HepG2 (cell line): Measurements from ENCODE around the gene YWHAE. TPM values are rescaled to one million over a fixed set of nuclear protein-coding genes. Genes with fewer than 3 reads are reported as not detected.
"Not testable (repeated sequence)": the region's sequence is repeated elsewhere in the genome, so short reads cannot be mapped to it uniquely, and the experiment has no call there.

Experiments
- ATAC-seq: fragments of 200-7000 bp; cut with Tn5 transposase; 3 replicates; pipeline ENCODE4 v1.9.1; 2020; ENCODE audit warnings: mild to moderate bottlenecking, moderate library complexity
- BruUV-seq: library from RNA; stranded (reverse); fragments of 400-500 nt; replicated peaks from 2 replicates; lab custom pipeline; 2021; lab: Mats Ljungman, UMichigan
- CTCF ChIA-PET: fragments of 300-600 bp; formaldehyde crosslinking; extraction: SDS; loops from one replicate; lab custom pipeline; 2021; ENCODE audit warnings: low total read pairs, inconsistent platforms, low intra/inter-chr PET ratio; lab: Yijun Ruan, JAX
- POLR2A ChIA-PET: fragments of 350-600 bp; sonication (Branson Sonifier 250); formaldehyde crosslinking; loops from one replicate; lab custom pipeline; 2020; ENCODE audit warnings: antibody characterized with exemption, inconsistent platforms; lab: Yijun Ruan, JAX
- DNase-seq: peaks from one replicate; pipeline ENCODE4 v3.0.0-alpha.2; 2015; ENCODE audit warnings: low spot score
- FAIRE-seq: peaks from 3 replicates; lab custom pipeline; 2011; peaks lifted over from hg19 to GRCh38; lab: Jason Lieb, UNC
- H2AFZ ChIP-seq: one replicate; pipeline ENCODE4 v1.6.1; 2011; ENCODE audit warnings: low read length, inconsistent platforms
- H3K27ac ChIP-seq: fragments of 300-600 bp; 3 replicates; pipeline ENCODE4 v1.8.0; 2011; ENCODE audit warnings: mixed run types, mild to moderate bottlenecking, mixed read lengths, low read length, inconsistent platforms; ENCODE audit not compliant: insufficient read depth; ENCODE audit errors: extremely low read length
- H3K27me3 ChIP-seq, 2 experiments: fragments of 200-600 bp in 1 of 2; 2 replicates in 1 of 2; 3 replicates in 1 of 2; pipeline versions ENCODE4 v1.6.0 to v1.8.0; 2011; ENCODE audit warnings: low read length in 2 of 2, mild to moderate bottlenecking in 2 of 2, moderate library complexity in 2 of 2, inconsistent platforms in 1 of 2; ENCODE audit not compliant: insufficient read depth in 2 of 2, control insufficient read depth in 1 of 2
- H3K36me3 ChIP-seq, 2 experiments: fragments of 200-600 bp in 1 of 2; replicated peaks in 1 of 2; 2 replicates in 1 of 2; 3 replicates in 1 of 2; pipeline versions ENCODE4 v1.5.1 to v1.8.0; 2011; ENCODE audit warnings: low read length in 2 of 2, inconsistent platforms in 1 of 2; ENCODE audit not compliant: insufficient read depth in 2 of 2, control insufficient read depth in 1 of 2
- H3K4me1 ChIP-seq: 2 replicates; pipeline ENCODE4 v1.5.1; 2012; ENCODE audit warnings: low read length, inconsistent platforms; ENCODE audit not compliant: insufficient read depth
- H3K4me2 ChIP-seq: 2 replicates; pipeline ENCODE4 v1.6.0; 2011; ENCODE audit warnings: low read depth, low read length, inconsistent platforms
- H3K4me3 ChIP-seq, 3 experiments: fragments of 200-600 bp in 1 of 3; sonication (generic), shearing (Covaris generic) in 1 of 3; replicated peaks in 1 of 3; 2 replicates each; pipeline ENCODE4 v1.5.1; 2011 to 2016; ENCODE audit warnings: low read length in 3 of 3, inconsistent platforms in 2 of 3, low read depth in 2 of 3, mild to moderate bottlenecking in 2 of 3, control low read depth in 1 of 3, mixed read lengths in 1 of 3; ENCODE audit not compliant: insufficient read depth in 1 of 3
- H3K79me2 ChIP-seq: one replicate; pipeline ENCODE4 v1.6.1; 2011; ENCODE audit warnings: low read length, inconsistent platforms; ENCODE audit not compliant: insufficient read depth
- H3K9ac ChIP-seq: 2 replicates; pipeline ENCODE4 v1.6.0; 2011; ENCODE audit warnings: mild to moderate bottlenecking, low read depth, low read length, inconsistent platforms; ENCODE audit not compliant: insufficient read depth
- H3K9me3 ChIP-seq: 2 replicates; pipeline ENCODE4 v1.5.1; 2012; ENCODE audit warnings: mild to moderate bottlenecking, low read length
- H4K20me1 ChIP-seq: 2 replicates; pipeline ENCODE4 v1.6.0; 2011; ENCODE audit warnings: inconsistent platforms, mild to moderate bottlenecking, low read length, moderate library complexity; ENCODE audit not compliant: insufficient read depth
- RFX1 ChIP-seq: fragments of 450-650 bp; IDR thresholded peaks from 2 replicates; pipeline ENCODE4 v1.6.1; 2017
- RFX3 ChIP-seq: IDR thresholded peaks from 2 replicates; pipeline ENCODE4 v1.6.1; 2016; ENCODE audit warnings: missing biosample characterization, missing genetic modification reagents
- TEF ChIP-seq: sonication (generic); formaldehyde crosslinking; IDR thresholded peaks from 2 replicates; pipeline ENCODE4 v1.5.0; 2020; ENCODE audit warnings: missing genetic modification reagents
- TFAP4 ChIP-seq: sonication (generic); IDR thresholded peaks from 2 replicates; pipeline ENCODE4 v1.6.1; 2016; ENCODE audit warnings: low read depth, borderline replicate concordance
- U2AF2 ChIP-seq: fragments of 200-400 bp; formaldehyde crosslinking; IDR thresholded peaks from 2 replicates; pipeline ENCODE4 v1.6.1; 2017; ENCODE audit warnings: low read depth, mild to moderate bottlenecking, low read length
- ZNF180 ChIP-seq: sonication (generic); formaldehyde crosslinking; IDR thresholded peaks from 2 replicates; pipeline ENCODE4 v1.4.0; 2020; ENCODE audit warnings: low read depth, missing genetic modification reagents, borderline replicate concordance
- WGBS: methylation state at CpG from one replicate; pipeline ENCODE4 v1.1.6; 2017; ENCODE audit warnings: low lambda C conversion rate; 5-methylcytosine and 5-hydroxymethylcytosine counted together
- in situ Hi-C: cut with HindIII; loops from 2 replicates; pipeline ENCODE4 v1.10.0; 2017; ENCODE audit warnings: low pct_unique_long_range_greater_than_20kb; ENCODE audit not compliant: extremely low pct_ligation_motif_present
- intact Hi-C: fragments of 100-400 bp; cut with micrococcal nuclease; formaldehyde crosslinking; loops from one replicate; pipeline ENCODE4 v1.10.0; 2022; ENCODE audit not compliant: unreplicated experiment
- polyA plus RNA-seq, 8 experiments: library from polyadenylated mRNA; depleted of rRNA in 3 of 8; stranded (reverse) in 7 of 8; unstranded in 1 of 8; fragments of >200 nt; fragmentation: Illumina TruSeq in 4 of 8; extraction: Trizol in 4 of 8; gene quantifications; 2 replicates each; pipeline versions ENCODE4 v1.2.1 to v1.2.3, GENCODE V29; 2011 to 2016; ENCODE audit warnings: low read depth in 4 of 8, missing spikeins in 1 of 8, mixed read lengths in 1 of 8; ENCODE audit not compliant: insufficient read depth in 1 of 8
- total RNA-seq, 5 experiments: library from RNA; depleted of rRNA; stranded (reverse); fragments of >200 nt; fragmentation: Illumina TruSeq; extraction: Trizol; gene quantifications; 2 replicates each; pipeline ENCODE4 v1.2.3, GENCODE V29; 2016; ENCODE audit warnings: low read depth in 1 of 5
- TF ChIP-seq, protein P1 (sequence below), 2 experiments: sonication (generic) in 1 of 2; formaldehyde crosslinking in 1 of 2; IDR thresholded peaks; 2 replicates each; pipeline versions ENCODE4 v1.5.1 to v1.6.1; 2011 to 2020; ENCODE audit warnings: borderline replicate concordance in 1 of 2, low read depth in 1 of 2, low read length in 1 of 2, mild to moderate bottlenecking in 1 of 2, missing genetic modification reagents in 1 of 2, moderate library complexity in 1 of 2

Gene YWHAE
- total and polyA plus RNA-seq, 2 of the 13 experiments (the other 11 are each of a cell fraction or from before 2014, with no cell fraction given), result 256 to 335 TPM

DNA sequence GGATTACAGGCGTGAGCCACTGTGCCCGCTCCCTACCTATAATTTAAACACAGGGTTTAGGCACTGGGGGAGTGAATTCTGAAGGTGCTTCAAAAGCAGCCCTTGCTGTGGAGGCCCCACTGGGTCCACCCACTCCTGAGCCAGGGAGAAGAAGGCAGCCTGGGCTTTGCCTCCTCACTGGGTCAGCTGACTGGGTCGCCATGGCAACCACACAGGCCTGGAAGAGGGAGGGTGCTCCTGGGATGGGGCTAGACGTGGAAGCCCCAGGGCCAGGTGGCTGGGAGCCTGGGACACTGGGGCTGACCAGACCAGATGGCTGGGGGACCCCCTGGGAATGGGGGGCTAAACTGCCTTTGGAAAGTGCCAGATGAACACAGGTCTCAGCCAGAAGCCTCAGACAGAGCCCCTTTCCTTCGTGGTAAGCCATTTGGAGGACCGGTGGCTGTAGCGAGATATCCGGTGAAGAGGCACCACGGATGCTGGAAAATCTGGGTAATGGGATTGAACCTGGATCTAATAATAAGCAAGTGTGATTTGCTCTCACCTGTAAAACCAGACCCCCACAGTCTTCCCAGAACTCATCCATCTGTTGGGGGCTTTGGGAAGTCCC is 87.7 kb downstream of the YWHAE start:
- H3K9me3 ChIP-seq, result no peaks in the 10 kb centered on the region
- peaks cover 2 to 26% of the 10 kb centered on the region in 2 experiments; a peak in 3 of 5 replicates for H3K27me3 ChIP-seq
- no peak for FAIRE-seq
- H2AFZ ChIP-seq, result no peak overlapping the region
- no peak overlapping the region for H3K9ac ChIP-seq
- no TSS peak for BruUV-seq
- intact Hi-C loops, result no loop called here
- ChIA-PET CTCF (no interaction called here), POLR2A (no interaction called here)
- no peaks in the 10 kb centered on the region for H4K20me1 ChIP-seq
- no peak overlapping the region for H3K27ac ChIP-seq
- 0 out of 2 replicates have a peak, but pooled peaks cover 6% of the 10 kb centered on the region for H3K4me1 ChIP-seq
- 66% methylated on average over 7 of the region's 9 CpGs for WGBS
- peak; percentile 13 for DNase-seq
- H3K79me2 ChIP-seq, result no peaks in the 10 kb centered on the region
- no peaks in the 10 kb centered on the region for H3K36me3 ChIP-seq
- ATAC-seq, result peak; percentile 67
- in situ Hi-C loops, result no loop called here
- 0 out of 2 replicates have a peak, but pooled peaks have one; percentile 38 for TF ChIP-seq U2AF2
- peak; percentile 64; the same call in 1 of the 2 replicates for TF ChIP-seq TFAP4
- no peak for TF ChIP-seq ZNF180 (CRISPR knock-in tag)
- peak; percentile 76 for TF ChIP-seq RFX3 (CRISPR knock-in tag)
- TF ChIP-seq RFX1, result peak; percentile 60
- TF ChIP-seq, protein P1, sequence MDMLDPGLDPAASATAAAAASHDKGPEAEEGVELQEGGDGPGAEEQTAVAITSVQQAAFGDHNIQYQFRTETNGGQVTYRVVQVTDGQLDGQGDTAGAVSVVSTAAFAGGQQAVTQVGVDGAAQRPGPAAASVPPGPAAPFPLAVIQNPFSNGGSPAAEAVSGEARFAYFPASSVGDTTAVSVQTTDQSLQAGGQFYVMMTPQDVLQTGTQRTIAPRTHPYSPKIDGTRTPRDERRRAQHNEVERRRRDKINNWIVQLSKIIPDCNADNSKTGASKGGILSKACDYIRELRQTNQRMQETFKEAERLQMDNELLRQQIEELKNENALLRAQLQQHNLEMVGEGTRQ (IDR thresholded peaks at IDR 0.05; ENCODE audit: low read depth, low read length), result 0 out of 2 replicates have a peak, but pooled peaks have one; percentile 30
- TF ChIP-seq, protein P1 (CRISPR knock-in tag; IDR thresholded peaks at IDR 0.05; ENCODE audit: borderline replicate concordance), result no peak; the same call in 1 of the 2 replicates
- TF ChIP-seq TEF, result no peak
- H3K4me3 ChIP-seq, result no peak overlapping the region
- no peak overlapping the region for H3K4me2 ChIP-seq

DNA sequence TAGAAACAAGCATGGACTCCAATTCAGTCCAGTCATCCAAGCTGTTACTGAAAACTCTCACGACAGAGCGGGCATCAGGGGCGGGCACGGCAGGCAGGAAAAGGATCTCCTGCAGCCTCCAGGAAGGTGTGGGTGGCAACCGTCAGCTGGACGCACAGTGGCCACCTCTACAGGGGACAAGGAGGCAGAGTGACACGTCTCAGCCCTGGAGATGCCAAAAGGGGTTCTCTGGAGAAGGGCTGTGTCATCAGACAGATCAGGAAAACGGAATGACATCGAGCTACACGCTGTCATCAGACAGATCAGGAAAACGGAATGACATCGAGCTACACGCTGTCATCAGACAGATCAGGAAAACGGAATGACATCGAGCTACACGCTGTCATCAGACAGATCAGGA is 92.2 kb downstream of the YWHAE start:
- H3K36me3 ChIP-seq, POLR2A ChIA-PET, FAIRE-seq, H3K4me1 ChIP-seq, H3K4me2 ChIP-seq, H3K79me2 ChIP-seq, H3K9ac ChIP-seq, intact Hi-C loops, H3K4me3 ChIP-seq, H4K20me1 ChIP-seq, ATAC-seq, H2AFZ ChIP-seq, in situ Hi-C loops, CTCF ChIA-PET, DNase-seq, H3K27ac ChIP-seq, H3K9me3 ChIP-seq, BruUV-seq: not testable (repeated sequence)
- peaks cover 8 to 45% of the 10 kb centered on the region in 2 experiments for H3K27me3 ChIP-seq
- 44% methylated on average over 14 of the region's 16 CpGs for WGBS
